K562 (cell line): ENCODE results near the gene PLEKHB1. TPM values are rescaled to one million over a fixed set of nuclear protein-coding genes. Genes with fewer than 3 reads are reported as not detected.

Experiments used
- ATAC-seq: fragments of 200-7000 bp; cut with Tn5 transposase; 3 replicates; pipeline ENCODE4 v1.9.1; 2020; ENCODE audit warnings: moderate library complexity
- BruUV-seq: library from RNA; stranded (reverse); fragments of 400-500 nt; replicated peaks from 2 replicates; lab custom pipeline; 2021; lab: Mats Ljungman, UMichigan
- CTCF ChIA-PET: fragments of 300-600 bp; formaldehyde crosslinking; extraction: SDS; loops from one replicate; lab custom pipeline; 2021; ENCODE audit warnings: low intra/inter-chr PET ratio; lab: Yijun Ruan, JAX
- POLR2A ChIA-PET: fragments of 300-600, 350-650 bp; sonication (Branson Sonifier 250); formaldehyde crosslinking; extraction: SDS; loops from one replicate; lab custom pipeline; 2021; ENCODE audit warnings: antibody characterized with exemption, inconsistent platforms; lab: Yijun Ruan, JAX
- DNase-seq, 4 experiments: peaks; one replicate each; pipeline versions ENCODE4 v3.0.0 to v3.0.0-alpha.2; 2011 to 2018; ENCODE audit warnings: low spot score in 3 of 4, mixed read lengths in 3 of 4; ENCODE audit errors: extremely low read depth in 1 of 4
- FAIRE-seq: peaks from 2 replicates; lab custom pipeline; 2011; peaks lifted over from hg19 to GRCh38; lab: Jason Lieb, UNC
- H2AFZ ChIP-seq: 2 replicates; pipeline ENCODE4 v1.6.0; 2011; ENCODE audit warnings: low read depth, low read length, control low read depth, inconsistent platforms
- H3K27ac ChIP-seq: fragments of 200-600 bp; 3 replicates; pipeline ENCODE4 v1.8.0; 2011; ENCODE audit warnings: low read depth, mild to moderate bottlenecking, control low read depth, inconsistent platforms, low read length, moderate library complexity, mixed read lengths; ENCODE audit errors: extremely low read depth
- H3K27me3 ChIP-seq, 2 experiments: fragments of 300-600 bp in 1 of 2; 2 replicates in 1 of 2; 3 replicates in 1 of 2; pipeline versions ENCODE4 v1.6.0 to v1.8.0; 2011; ENCODE audit warnings: inconsistent platforms in 2 of 2, low read length in 2 of 2, mild to moderate bottlenecking in 1 of 2, mixed read lengths in 1 of 2, moderate library complexity in 1 of 2; ENCODE audit not compliant: control insufficient read depth in 2 of 2, insufficient read depth in 2 of 2
- H3K36me3 ChIP-seq: fragments of 300-600 bp; 3 replicates; pipeline ENCODE4 v1.8.0; 2011; ENCODE audit warnings: mild to moderate bottlenecking, low read length, inconsistent platforms; ENCODE audit not compliant: control insufficient read depth, insufficient read depth
- H3K4me1 ChIP-seq, 2 experiments: fragments of 200-600 bp in 1 of 2; replicated peaks in 1 of 2; 2 replicates in 1 of 2; 3 replicates in 1 of 2; pipeline versions ENCODE4 v1.5.1 to v1.8.0; 2011; ENCODE audit warnings: inconsistent platforms in 2 of 2, low read length in 2 of 2, mild to moderate bottlenecking in 1 of 2, mixed read lengths in 1 of 2, moderate library complexity in 1 of 2; ENCODE audit not compliant: control insufficient read depth in 2 of 2, insufficient read depth in 2 of 2
- H3K4me2 ChIP-seq: 2 replicates; pipeline ENCODE4 v1.6.1; 2011; ENCODE audit warnings: low read length, control low read depth, inconsistent platforms, mixed read lengths; ENCODE audit not compliant: insufficient read depth
- H3K4me3 ChIP-seq: fragments of 200-600 bp; sonication (generic), shearing (Covaris generic); 2 replicates; pipeline ENCODE4 v1.5.1; 2016; ENCODE audit warnings: control low read depth, inconsistent platforms
- H3K79me2 ChIP-seq: fragments of 200-600 bp; 3 replicates; pipeline ENCODE4 v1.8.0; 2011; ENCODE audit warnings: low read length, inconsistent platforms; ENCODE audit not compliant: control insufficient read depth, insufficient read depth
- H3K9ac ChIP-seq, 2 experiments: 2 replicates each; pipeline versions ENCODE4 v1.6.0 to v1.6.1; 2011; ENCODE audit warnings: low read depth in 2 of 2, low read length in 2 of 2, control low read depth in 1 of 2, inconsistent platforms in 1 of 2, mild to moderate bottlenecking in 1 of 2, mixed read lengths in 1 of 2; ENCODE audit not compliant: insufficient read depth in 1 of 2
- H3K9me1 ChIP-seq: one replicate; pipeline ENCODE4 v1.6.0; 2011; ENCODE audit warnings: inconsistent platforms, mild to moderate bottlenecking, low read length, moderate library complexity; ENCODE audit not compliant: control insufficient read depth, insufficient read depth
- H3K9me3 ChIP-seq: replicated peaks from 2 replicates; pipeline ENCODE4 v1.5.1; 2011; ENCODE audit warnings: low read depth, low read length, inconsistent platforms; ENCODE audit not compliant: control insufficient read depth, insufficient read depth
- H4K20me1 ChIP-seq: replicated peaks from 2 replicates; pipeline ENCODE4 v1.6.1; 2011; ENCODE audit warnings: low read length, inconsistent platforms, mixed read lengths; ENCODE audit not compliant: control insufficient read depth, insufficient read depth
- NFE2L1 ChIP-seq: fragments of 450-650 bp; IDR thresholded peaks from 2 replicates; pipeline ENCODE4 v1.6.1; 2016; ENCODE audit warnings: missing genetic modification characterization, low read depth, mild to moderate bottlenecking, missing compliant biosample characterization, moderate library complexity, borderline replicate concordance
- NR3C1 ChIP-seq: sonication (generic); formaldehyde crosslinking; IDR thresholded peaks from 2 replicates; pipeline ENCODE4 v1.8.1; 2022; ENCODE audit warnings: missing genetic modification reagents
- RB1 ChIP-seq: fragments of 450-650 bp; IDR thresholded peaks from 2 replicates; pipeline ENCODE4 v1.6.1; 2017; ENCODE audit warnings: low read depth, mild to moderate bottlenecking
- in situ Hi-C: fragments of 300-500 bp; cut with MboI; formaldehyde crosslinking; loops from 4 replicates; pipeline ENCODE4 v1.15.0; 2018; ENCODE audit warnings: inconsistent platforms, mixed read lengths
- intact Hi-C: fragments of 100-400 bp; cut with micrococcal nuclease; formaldehyde crosslinking; loops from 2 replicates; pipeline ENCODE4 v1.14.2; 2022
- polyA plus RNA-seq, 8 experiments: library from polyadenylated mRNA; depleted of rRNA in 4 of 8; stranded (reverse) in 5 of 8; unstranded in 3 of 8; fragments of >200 nt; fragmentation: Nextera tagmentation in 2 of 8; fragmentation: Illumina TruSeq in 1 of 8; extraction: Ambion mirVana in 2 of 8; extraction: Trizol in 1 of 8; gene quantifications; 2 replicates each; pipeline versions ENCODE4 v1.2.1 to v1.2.3, GENCODE V29; 2011 to 2014; ENCODE audit warnings: inconsistent platforms in 1 of 8, missing spikeins in 1 of 8
- total RNA-seq, 7 experiments: library from RNA; depleted of rRNA in 6 of 7; stranded (reverse); fragments of >200 nt in 6 of 7; fragmentation: Illumina TruSeq in 2 of 7; extraction: Trizol in 2 of 7; gene quantifications; 2 replicates each; pipeline versions ENCODE4 v1.2.1 to v1.2.3, GENCODE V29; 2011 to 2021; ENCODE audit warnings: low replicate concordance in 1 of 7
- TF ChIP-seq, protein P1 (sequence below): fragments of 200-600 bp; sonication (generic); IDR thresholded peaks from one replicate; pipeline ENCODE4 v1.6.1; 2012; ENCODE audit warnings: mild to moderate bottlenecking, low read depth, low read length, inconsistent platforms
- TF ChIP-seq, protein P2 (sequence below): fragments of 450-650 bp; IDR thresholded peaks from 2 replicates; pipeline ENCODE4 v1.7.1; 2018; ENCODE audit warnings: mild to moderate bottlenecking, low read depth; ENCODE audit not compliant: partially characterized antibody

The PLEKHB1 gene
- total and polyA plus RNA-seq, 9 of the 15 experiments (the other 6 are each of a cell fraction or from before 2014, with no cell fraction given), result 0.07 to 0.62 (median 0.17) TPM; not detected in 2

DNA sequence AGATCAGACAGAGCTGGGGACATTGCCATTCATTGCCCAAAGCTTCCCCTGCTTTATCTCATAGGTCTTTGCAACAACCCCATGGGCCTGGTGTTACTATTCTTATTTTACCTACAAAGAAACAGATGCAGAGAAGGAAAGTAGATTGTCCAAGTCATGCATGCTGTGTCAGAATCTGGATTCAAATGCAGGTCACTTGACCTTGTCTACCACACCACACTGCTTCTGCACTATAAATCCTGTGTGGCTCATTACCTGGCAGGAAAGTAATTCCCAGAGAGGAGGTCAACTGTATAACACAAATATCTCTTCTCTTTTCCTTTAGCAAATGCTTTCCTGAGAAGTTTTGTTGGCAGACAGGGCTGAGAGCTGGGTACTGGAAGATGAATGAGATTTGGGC lies 18.5 kb downstream of the PLEKHB1 start:
- no peak overlapping the region for H3K27ac ChIP-seq
- no peak overlapping the region for H3K4me3 ChIP-seq
- ChIA-PET CTCF (no interaction called here), POLR2A (interaction anchor here (0.6 to 1.2 kb wide), 3 partner anchors 130 to 314 kb away, joined by 3 to 5 read pairs (median 3); no protein-coding TSS in a partner anchor)
- no TSS peak for BruUV-seq
- FAIRE-seq (no peak), DNase-seq (peak in 1 of 4 experiments; percentile 4), ATAC-seq (no peak)
- no peaks in the 10 kb centered on the region for H3K36me3 ChIP-seq
- in situ Hi-C loops, result no loop called here
- no peaks in the 10 kb centered on the region for H3K9me1 ChIP-seq
- H3K4me2 ChIP-seq, result no peak overlapping the region
- H3K79me2 ChIP-seq, result no peaks in the 10 kb centered on the region
- peaks cover 4% of the 10 kb centered on the region; the same call in 1 of the 2 replicates for H4K20me1 ChIP-seq
- intact Hi-C loops, result loop anchor here (5.0 kb wide), 2 partner anchors 138 to 313 kb away; no protein-coding TSS in a partner anchor
- H3K9ac ChIP-seq, result no peak overlapping the region
- H3K9me3 ChIP-seq, result no peaks in the 10 kb centered on the region
- peaks cover 6 to 12% of the 10 kb centered on the region in 2 experiments; a peak in 4 of 5 replicates for H3K4me1 ChIP-seq
- H3K27me3 ChIP-seq, result no peaks in the 10 kb centered on the region; a peak in 1 of 5 replicates
- H2AFZ ChIP-seq, result no peak overlapping the region
- TF ChIP-seq, protein P1, sequence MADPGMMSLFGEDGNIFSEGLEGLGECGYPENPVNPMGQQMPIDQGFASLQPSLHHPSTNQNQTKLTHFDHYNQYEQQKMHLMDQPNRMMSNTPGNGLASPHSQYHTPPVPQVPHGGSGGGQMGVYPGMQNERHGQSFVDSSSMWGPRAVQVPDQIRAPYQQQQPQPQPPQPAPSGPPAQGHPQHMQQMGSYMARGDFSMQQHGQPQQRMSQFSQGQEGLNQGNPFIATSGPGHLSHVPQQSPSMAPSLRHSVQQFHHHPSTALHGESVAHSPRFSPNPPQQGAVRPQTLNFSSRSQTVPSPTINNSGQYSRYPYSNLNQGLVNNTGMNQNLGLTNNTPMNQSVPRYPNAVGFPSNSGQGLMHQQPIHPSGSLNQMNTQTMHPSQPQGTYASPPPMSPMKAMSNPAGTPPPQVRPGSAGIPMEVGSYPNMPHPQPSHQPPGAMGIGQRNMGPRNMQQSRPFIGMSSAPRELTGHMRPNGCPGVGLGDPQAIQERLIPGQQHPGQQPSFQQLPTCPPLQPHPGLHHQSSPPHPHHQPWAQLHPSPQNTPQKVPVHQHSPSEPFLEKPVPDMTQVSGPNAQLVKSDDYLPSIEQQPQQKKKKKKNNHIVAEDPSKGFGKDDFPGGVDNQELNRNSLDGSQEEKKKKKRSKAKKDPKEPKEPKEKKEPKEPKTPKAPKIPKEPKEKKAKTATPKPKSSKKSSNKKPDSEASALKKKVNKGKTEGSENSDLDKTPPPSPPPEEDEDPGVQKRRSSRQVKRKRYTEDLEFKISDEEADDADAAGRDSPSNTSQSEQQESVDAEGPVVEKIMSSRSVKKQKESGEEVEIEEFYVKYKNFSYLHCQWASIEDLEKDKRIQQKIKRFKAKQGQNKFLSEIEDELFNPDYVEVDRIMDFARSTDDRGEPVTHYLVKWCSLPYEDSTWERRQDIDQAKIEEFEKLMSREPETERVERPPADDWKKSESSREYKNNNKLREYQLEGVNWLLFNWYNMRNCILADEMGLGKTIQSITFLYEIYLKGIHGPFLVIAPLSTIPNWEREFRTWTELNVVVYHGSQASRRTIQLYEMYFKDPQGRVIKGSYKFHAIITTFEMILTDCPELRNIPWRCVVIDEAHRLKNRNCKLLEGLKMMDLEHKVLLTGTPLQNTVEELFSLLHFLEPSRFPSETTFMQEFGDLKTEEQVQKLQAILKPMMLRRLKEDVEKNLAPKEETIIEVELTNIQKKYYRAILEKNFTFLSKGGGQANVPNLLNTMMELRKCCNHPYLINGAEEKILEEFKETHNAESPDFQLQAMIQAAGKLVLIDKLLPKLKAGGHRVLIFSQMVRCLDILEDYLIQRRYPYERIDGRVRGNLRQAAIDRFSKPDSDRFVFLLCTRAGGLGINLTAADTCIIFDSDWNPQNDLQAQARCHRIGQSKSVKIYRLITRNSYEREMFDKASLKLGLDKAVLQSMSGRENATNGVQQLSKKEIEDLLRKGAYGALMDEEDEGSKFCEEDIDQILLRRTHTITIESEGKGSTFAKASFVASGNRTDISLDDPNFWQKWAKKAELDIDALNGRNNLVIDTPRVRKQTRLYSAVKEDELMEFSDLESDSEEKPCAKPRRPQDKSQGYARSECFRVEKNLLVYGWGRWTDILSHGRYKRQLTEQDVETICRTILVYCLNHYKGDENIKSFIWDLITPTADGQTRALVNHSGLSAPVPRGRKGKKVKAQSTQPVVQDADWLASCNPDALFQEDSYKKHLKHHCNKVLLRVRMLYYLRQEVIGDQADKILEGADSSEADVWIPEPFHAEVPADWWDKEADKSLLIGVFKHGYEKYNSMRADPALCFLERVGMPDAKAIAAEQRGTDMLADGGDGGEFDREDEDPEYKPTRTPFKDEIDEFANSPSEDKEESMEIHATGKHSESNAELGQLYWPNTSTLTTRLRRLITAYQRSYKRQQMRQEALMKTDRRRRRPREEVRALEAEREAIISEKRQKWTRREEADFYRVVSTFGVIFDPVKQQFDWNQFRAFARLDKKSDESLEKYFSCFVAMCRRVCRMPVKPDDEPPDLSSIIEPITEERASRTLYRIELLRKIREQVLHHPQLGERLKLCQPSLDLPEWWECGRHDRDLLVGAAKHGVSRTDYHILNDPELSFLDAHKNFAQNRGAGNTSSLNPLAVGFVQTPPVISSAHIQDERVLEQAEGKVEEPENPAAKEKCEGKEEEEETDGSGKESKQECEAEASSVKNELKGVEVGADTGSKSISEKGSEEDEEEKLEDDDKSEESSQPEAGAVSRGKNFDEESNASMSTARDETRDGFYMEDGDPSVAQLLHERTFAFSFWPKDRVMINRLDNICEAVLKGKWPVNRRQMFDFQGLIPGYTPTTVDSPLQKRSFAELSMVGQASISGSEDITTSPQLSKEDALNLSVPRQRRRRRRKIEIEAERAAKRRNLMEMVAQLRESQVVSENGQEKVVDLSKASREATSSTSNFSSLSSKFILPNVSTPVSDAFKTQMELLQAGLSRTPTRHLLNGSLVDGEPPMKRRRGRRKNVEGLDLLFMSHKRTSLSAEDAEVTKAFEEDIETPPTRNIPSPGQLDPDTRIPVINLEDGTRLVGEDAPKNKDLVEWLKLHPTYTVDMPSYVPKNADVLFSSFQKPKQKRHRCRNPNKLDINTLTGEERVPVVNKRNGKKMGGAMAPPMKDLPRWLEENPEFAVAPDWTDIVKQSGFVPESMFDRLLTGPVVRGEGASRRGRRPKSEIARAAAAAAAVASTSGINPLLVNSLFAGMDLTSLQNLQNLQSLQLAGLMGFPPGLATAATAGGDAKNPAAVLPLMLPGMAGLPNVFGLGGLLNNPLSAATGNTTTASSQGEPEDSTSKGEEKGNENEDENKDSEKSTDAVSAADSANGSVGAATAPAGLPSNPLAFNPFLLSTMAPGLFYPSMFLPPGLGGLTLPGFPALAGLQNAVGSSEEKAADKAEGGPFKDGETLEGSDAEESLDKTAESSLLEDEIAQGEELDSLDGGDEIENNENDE, result no peak
- TF ChIP-seq, protein P2, sequence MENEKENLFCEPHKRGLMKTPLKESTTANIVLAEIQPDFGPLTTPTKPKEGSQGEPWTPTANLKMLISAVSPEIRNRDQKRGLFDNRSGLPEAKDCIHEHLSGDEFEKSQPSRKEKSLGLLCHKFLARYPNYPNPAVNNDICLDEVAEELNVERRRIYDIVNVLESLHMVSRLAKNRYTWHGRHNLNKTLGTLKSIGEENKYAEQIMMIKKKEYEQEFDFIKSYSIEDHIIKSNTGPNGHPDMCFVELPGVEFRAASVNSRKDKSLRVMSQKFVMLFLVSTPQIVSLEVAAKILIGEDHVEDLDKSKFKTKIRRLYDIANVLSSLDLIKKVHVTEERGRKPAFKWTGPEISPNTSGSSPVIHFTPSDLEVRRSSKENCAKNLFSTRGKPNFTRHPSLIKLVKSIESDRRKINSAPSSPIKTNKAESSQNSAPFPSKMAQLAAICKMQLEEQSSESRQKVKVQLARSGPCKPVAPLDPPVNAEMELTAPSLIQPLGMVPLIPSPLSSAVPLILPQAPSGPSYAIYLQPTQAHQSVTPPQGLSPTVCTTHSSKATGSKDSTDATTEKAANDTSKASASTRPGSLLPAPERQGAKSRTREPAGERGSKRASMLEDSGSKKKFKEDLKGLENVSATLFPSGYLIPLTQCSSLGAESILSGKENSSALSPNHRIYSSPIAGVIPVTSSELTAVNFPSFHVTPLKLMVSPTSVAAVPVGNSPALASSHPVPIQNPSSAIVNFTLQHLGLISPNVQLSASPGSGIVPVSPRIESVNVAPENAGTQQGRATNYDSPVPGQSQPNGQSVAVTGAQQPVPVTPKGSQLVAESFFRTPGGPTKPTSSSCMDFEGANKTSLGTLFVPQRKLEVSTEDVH, result no peak
- TF ChIP-seq RB1 (no peak), NFE2L1 (no peak), NR3C1 (CRISPR knock-in tag) (no peak)
